ENCODE data around the gene GALNT11. TPM values are rescaled to one million over a fixed set of nuclear protein-coding genes. Genes with fewer than 3 reads are reported as not detected.
"Not testable (repeated sequence)": the region's sequence is repeated elsewhere in the genome, so short reads cannot be mapped to it uniquely, and the experiment has no call there.

GALNT11 gene
- polyA plus RNA-seq (2013, experiment 1 of 2; ENCODE audit: insufficient read length) = 15.3 TPM
- polyA plus RNA-seq (2013, experiment 2 of 2; ENCODE audit: insufficient read length) = 25.1 TPM

GRCh38 chr7:152025077-152025936 lies at the start of gene GALNT11:
Gene GALNT11 (plus strand): TSS chr7:152025674. CDS start chr7:152094228, 68,554 bp downstream.
- peak; percentile 85 for DNase-seq

- DNase-seq = no peak
These were observed 46.9 kb upstream of the GALNT11 start for GRCh38 chr7:151978616-151979015.

GRCh38 chr7:151981223-151981622 lies 44.3 kb upstream of the GALNT11 start:
- no peak for DNase-seq

GRCh38 chr7:151982806-151983205 lies 42.7 kb upstream of the GALNT11 start:
- no peak for DNase-seq

- DNase-seq = no peak
These were observed 40.9 kb upstream of the GALNT11 start for GRCh38 chr7:151984612-151985011.

- DNase-seq = peak; percentile 68
These were observed 37.5 kb upstream of the GALNT11 start for GRCh38 chr7:151987748-151988529.

- DNase-seq = peak; percentile 33
These were observed 33.1 kb upstream of the GALNT11 start for GRCh38 chr7:151992375-151992774.

GRCh38 chr7:151993977-151994676 lies 31.3 kb upstream of the GALNT11 start:
- no peak for DNase-seq

- peak; percentile 3 for DNase-seq
These were observed 25.9 kb upstream of the GALNT11 start for GRCh38 chr7:151999424-152000090.

GRCh38 chr7:152000191-152000590 lies 25.3 kb upstream of the GALNT11 start:
- DNase-seq = peak; percentile 22

GRCh38 chr7:152006336-152006735 lies 19.1 kb upstream of the GALNT11 start:
- DNase-seq = peak; percentile 24

- no peak for DNase-seq
These were observed 13.6 kb upstream of the GALNT11 start for GRCh38 chr7:152011860-152012259.

- no peak for DNase-seq
These were observed 12.2 kb upstream of the GALNT11 start for GRCh38 chr7:152013230-152013629.

GRCh38 chr7:152013974-152014373 lies 11.5 kb upstream of the GALNT11 start:
- no peak for DNase-seq

GRCh38 chr7:152014722-152015121 lies 10.8 kb upstream of the GALNT11 start:
- no peak for DNase-seq

GRCh38 chr7:152015600-152015999 lies 9.9 kb upstream of the GALNT11 start:
- DNase-seq = no peak

GRCh38 chr7:152016947-152017346 lies 8.5 kb upstream of the GALNT11 start:
- DNase-seq = no peak

- not testable (repeated sequence) for DNase-seq
These were observed 7.8 kb upstream of the GALNT11 start for GRCh38 chr7:152017683-152018082.

- not testable (repeated sequence) for DNase-seq
These were observed 3.7 kb upstream of the GALNT11 start for GRCh38 chr7:152021740-152022139.

- DNase-seq = no peak
These were observed 740 bp downstream of the GALNT11 start for GRCh38 chr7:152025937-152026890.
